Aorta (tissue), 5 donors: Measurements from ENCODE around the gene HRAS. TPM values are rescaled to one million over a fixed set of nuclear protein-coding genes. Genes with fewer than 3 reads are reported as not detected.

Experiments
- ATAC-seq: fragments of 200-7000 bp; cut with Tn5 transposase; one replicate; pipeline ENCODE4 v1.9.1; 2022; ENCODE audit warnings: moderate library complexity; ENCODE audit not compliant: low FRiP score
- DNase-seq, 2 donors: peaks; one replicate each; pipeline ENCODE4 v3.0.0-alpha.2; 2020
- H3K27ac ChIP-seq, 2 donors: one replicate each; pipeline ENCODE4 v1.5.1; 2013; ENCODE audit warnings: low read length in 2 of 2, mild to moderate bottlenecking in 2 of 2, moderate library complexity in 2 of 2, control low read depth in 1 of 2, inconsistent platforms in 1 of 2, low read depth in 1 of 2
- H3K27me3 ChIP-seq, 2 donors: one replicate each; pipeline ENCODE4 v1.6.1; 2013; ENCODE audit warnings: control low read depth in 1 of 2, low read length in 1 of 2, mild to moderate bottlenecking in 1 of 2, moderate library complexity in 1 of 2; ENCODE audit not compliant: insufficient read depth in 2 of 2, control insufficient read depth in 1 of 2
- H3K36me3 ChIP-seq, 2 donors: one replicate each; pipeline ENCODE4 v1.6.1; 2013; ENCODE audit warnings: control low read depth in 1 of 2, low read length in 1 of 2, mild to moderate bottlenecking in 1 of 2; ENCODE audit not compliant: insufficient read depth in 2 of 2, control insufficient read depth in 1 of 2
- H3K4me1 ChIP-seq, 2 donors: one replicate each; pipeline ENCODE4 v1.6.1; 2013; ENCODE audit warnings: low read length in 2 of 2, control low read depth in 1 of 2, mild to moderate bottlenecking in 1 of 2, moderate library complexity in 1 of 2; ENCODE audit not compliant: insufficient read depth in 2 of 2, control insufficient read depth in 1 of 2
- H3K4me3 ChIP-seq, 2 donors: one replicate each; pipeline ENCODE4 v1.5.1; 2013; ENCODE audit warnings: low read length in 2 of 2, control low read depth in 1 of 2, mild to moderate bottlenecking in 1 of 2
- H3K9me3 ChIP-seq: one replicate; pipeline ENCODE4 v1.6.1; 2013; ENCODE audit warnings: mild to moderate bottlenecking, low read length; ENCODE audit not compliant: control insufficient read depth
- WGBS, 2 donors: extraction: QIAGEN DNeasy Blood & Tissue Kit; methylation state at CpG; one replicate each; pipeline ENCODE4 v1.1.7; 2013; 5-methylcytosine and 5-hydroxymethylcytosine counted together
- intact Hi-C, 2 donors: fragments of 100-400 bp; cut with DNase I; formaldehyde crosslinking; loops; one replicate each; pipeline versions ENCODE4 v1.14.2 to v1.15.0; 2022
- polyA plus RNA-seq, 2 donors: library from polyadenylated mRNA; stranded (reverse); fragments of 200-250 nt; gene quantifications; one replicate each; pipeline ENCODE4 v1.2.3, GENCODE V29; 2013
- total RNA-seq, 2 donors: library from RNA; stranded (reverse); fragmentation: NEBNext Ultra II Directional; extraction: Animal tissue kit (Norgen Biotek cat#: 25700); gene quantifications; one replicate each; pipeline ENCODE4 v1.2.1, GENCODE V29; 2021
- donor health status: healthy with polysubstance abuse.
- donor health status: Bipolar disorder and iron deficiency.
- donor health status: DM: no; HTN: no; CAD: no.
- donor health status: DM: no; HTN: no; CAD: no.
- donor health status: DM: yes; HTN: yes; CAD: no.

HRAS gene
- total and polyA plus RNA-seq, 4 donors = 35.9 to 142 (median 60.4) TPM

- 93 to 95% methylated on average over 33 of the region's 33 CpGs for WGBS, 2 donors
- no peak overlapping the region for H3K4me3 ChIP-seq
- H3K36me3 ChIP-seq = no peaks in the 10 kb centered on the region
- H3K27me3 ChIP-seq = no peaks in the 10 kb centered on the region
- no peaks in the 10 kb centered on the region for H3K4me1 ChIP-seq
- ATAC-seq (no peak), DNase-seq (peak; percentile 49 to 71)
- intact Hi-C loops = no loop called here
- no peak overlapping the region for H3K27ac ChIP-seq
- H3K9me3 ChIP-seq = no peaks in the 10 kb centered on the region
Measured at GRCh38 chr11:532986-533585, 2.3 kb downstream of the HRAS start.

- H3K4me3 ChIP-seq = no peak overlapping the region
- no peaks in the 10 kb centered on the region for H3K27me3 ChIP-seq
- H3K4me1 ChIP-seq = no peaks in the 10 kb centered on the region
- 90 to 91% methylated on average over 23 of the region's 23 CpGs for WGBS, 2 donors
- H3K27ac ChIP-seq = no peak overlapping the region
- intact Hi-C loops = no loop called here
- H3K9me3 ChIP-seq = no peaks in the 10 kb centered on the region
- no peak for ATAC-seq
- H3K36me3 ChIP-seq = no peaks in the 10 kb centered on the region
- DNase-seq = peak in 1 of 2 donors; percentile 76
Measured at GRCh38 chr11:532527-532985, 2.8 kb downstream of the HRAS start.

GRCh38 chr11:531919-532526, 3.4 kb downstream of the HRAS start:
- DNase-seq (peak in 1 of 2 donors; percentile 63), ATAC-seq (no peak)
- Histone ChIP-seq H3K4me3 (no peak overlapping the region), H3K27ac (no peak overlapping the region), H3K27me3 (no peaks in the 10 kb centered on the region), H3K4me1 (no peaks in the 10 kb centered on the region), H3K9me3 (no peaks in the 10 kb centered on the region), H3K36me3 (no peaks in the 10 kb centered on the region)
- WGBS, 2 donors = 87 to 91% methylated on average over 18 of the region's 18 CpGs
- intact Hi-C loops = no loop called here

GRCh38 chr11:530960-531831, 4.2 kb downstream of the HRAS start:
- 86 to 88% methylated on average over 25 to 28 of the region's 28 CpGs for WGBS, 2 donors
- Histone ChIP-seq H3K9me3 (no peaks in the 10 kb centered on the region), H3K4me3 (no peak overlapping the region), H3K27ac (no peak overlapping the region), H3K27me3 (no peaks in the 10 kb centered on the region), H3K4me1 (no peaks in the 10 kb centered on the region), H3K36me3 (no peaks in the 10 kb centered on the region)
- intact Hi-C loops = no loop called here
- peak in 1 of 2 donors; percentile 72 for DNase-seq
- no peak for ATAC-seq

GRCh38 chr11:529728-530411, 5.5 kb downstream of the HRAS start:
- no peaks in the 10 kb centered on the region for H3K4me1 ChIP-seq
- DNase-seq = peak in 1 of 2 donors; percentile 66
- 70 to 72% methylated on average over 18 of the region's 18 CpGs for WGBS, 2 donors
- H3K36me3 ChIP-seq = no peaks in the 10 kb centered on the region
- H3K4me3 ChIP-seq = no peak overlapping the region
- no peak overlapping the region for H3K27ac ChIP-seq
- no peaks in the 10 kb centered on the region for H3K9me3 ChIP-seq
- no peak for ATAC-seq
- H3K27me3 ChIP-seq = no peaks in the 10 kb centered on the region
- intact Hi-C loops = no loop called here

- Histone ChIP-seq H3K27ac (no peak overlapping the region), H3K4me3 (no peak overlapping the region), H3K9me3 (no peaks in the 10 kb centered on the region), H3K27me3 (no peaks in the 10 kb centered on the region), H3K36me3 (no peaks in the 10 kb centered on the region), H3K4me1 (no peaks in the 10 kb centered on the region)
- intact Hi-C loops = no loop called here
- WGBS, 2 donors = 67 to 71% methylated on average over 28 to 29 of the region's 29 CpGs
- ATAC-seq (peak; percentile 20), DNase-seq (peak in 1 of 2 donors; percentile 73)
Measured at GRCh38 chr11:528815-529727, 6.3 kb downstream of the HRAS start.

- no peaks in the 10 kb centered on the region for H3K9me3 ChIP-seq
- WGBS, 2 donors = 81 to 82% methylated on average over 30 of the region's 30 CpGs
- intact Hi-C loops = no loop called here
- H3K36me3 ChIP-seq = no peaks in the 10 kb centered on the region
- H3K4me3 ChIP-seq = no peak overlapping the region
- DNase-seq = peak in 1 of 2 donors; percentile 69
- ATAC-seq = peak; percentile 11
- H3K27me3 ChIP-seq = no peaks in the 10 kb centered on the region
- H3K27ac ChIP-seq = no peak overlapping the region
- H3K4me1 ChIP-seq = no peaks in the 10 kb centered on the region
Measured at GRCh38 chr11:528166-528814, 7.1 kb downstream of the HRAS start.
